Measurements from ENCODE around the gene PAPSS1.

DNA sequence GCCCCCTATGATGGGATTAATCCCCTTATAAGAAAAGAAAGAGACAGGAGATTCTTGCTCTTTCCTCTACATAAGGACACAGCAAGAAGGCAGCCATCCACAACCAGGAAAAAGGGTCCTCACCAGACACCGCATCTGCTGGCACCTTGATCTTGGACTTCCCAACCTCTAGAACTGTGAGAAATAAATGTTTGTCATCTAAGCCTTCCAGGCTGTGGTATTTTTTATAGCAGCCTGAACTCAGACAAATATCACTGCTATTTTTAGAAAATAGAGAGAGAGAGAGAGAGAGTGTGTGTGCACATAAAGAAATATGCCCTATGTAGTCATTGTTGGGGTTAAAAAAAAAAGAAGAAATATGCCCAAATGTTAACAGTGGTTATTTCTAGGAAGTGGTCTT, 104.2 kb downstream of the PAPSS1 start:
- no peak for TF ChIP-seq CTCF (IDR thresholded peaks at IDR 0.05)
- TF ChIP-seq POLR2A (IDR thresholded peaks at IDR 0.05), result no peak

Data from right lobe of liver (tissue), 4 donors.